ENCODE data around the gene RNF5. TPM values are rescaled to one million over a fixed set of nuclear protein-coding genes. Genes with fewer than 3 reads are reported as not detected.
A peak's percentile ranks its signal among the peaks of the same experiment; 100 is the strongest.

RNF5 gene
- total and polyA plus RNA-seq, 9 of the 15 experiments (the other 6 are each of a cell fraction or from before 2014, with no cell fraction given) = 62.2 to 245 (median 129) TPM

- no peak for TF ChIP-seq CEBPZ (IDR thresholded peaks at IDR 0.05; ENCODE audit: borderline replicate concordance, low read depth, low read length)
- TF ChIP-seq, protein P1, sequence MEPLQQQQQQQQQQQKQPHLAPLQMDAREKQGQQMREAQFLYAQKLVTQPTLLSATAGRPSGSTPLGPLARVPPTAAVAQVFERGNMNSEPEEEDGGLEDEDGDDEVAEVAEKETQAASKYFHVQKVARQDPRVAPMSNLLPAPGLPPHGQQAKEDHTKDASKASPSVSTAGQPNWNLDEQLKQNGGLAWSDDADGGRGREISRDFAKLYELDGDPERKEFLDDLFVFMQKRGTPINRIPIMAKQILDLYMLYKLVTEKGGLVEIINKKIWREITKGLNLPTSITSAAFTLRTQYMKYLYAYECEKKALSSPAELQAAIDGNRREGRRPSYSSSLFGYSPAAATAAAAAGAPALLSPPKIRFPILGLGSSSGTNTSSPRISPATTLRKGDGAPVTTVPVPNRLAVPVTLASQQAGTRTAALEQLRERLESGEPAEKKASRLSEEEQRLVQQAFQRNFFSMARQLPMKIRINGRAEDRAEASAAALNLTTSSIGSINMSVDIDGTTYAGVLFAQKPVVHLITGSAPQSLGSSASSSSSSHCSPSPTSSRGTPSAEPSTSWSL (CRISPR knock-in tag; IDR thresholded peaks at IDR 0.05; ENCODE audit: borderline replicate concordance) = no peak
- peak; percentile 89 for TF ChIP-seq TOE1 (IDR thresholded peaks at IDR 0.05; ENCODE audit: borderline replicate concordance)
- TF ChIP-seq TOE1 (CRISPR knock-in tag; IDR thresholded peaks at IDR 0.05; ENCODE audit: borderline replicate concordance, low read depth) = no peak
- no peak for TF ChIP-seq NFE2 (IDR thresholded peaks at IDR 0.05; ENCODE audit: low read depth)
- no peak for TF ChIP-seq ZNF124 (CRISPR knock-in tag; IDR thresholded peaks at IDR 0.05)
- peak; percentile 31 to 70; a peak in 1 of 4 replicates for TF ChIP-seq ARNT (IDR thresholded peaks at IDR 0.05)
- 0 out of 2 replicates have a peak, but pooled peaks have one; percentile 9 for TF ChIP-seq RHOXF2B (CRISPR knock-in tag; conservative IDR thresholded peaks at IDR 0.05)
- peak; percentile 12 for TF ChIP-seq SAP30 (IDR thresholded peaks at IDR 0.05; ENCODE audit: borderline replicate concordance, insufficient read depth, low read depth, low read length, poor library complexity, severe bottlenecking)
- no peak for TF ChIP-seq SMAD2 (IDR thresholded peaks at IDR 0.05; ENCODE audit: low read depth, low read length)
- no peak for TF ChIP-seq ZNF212 (CRISPR knock-in tag; IDR thresholded peaks at IDR 0.05)
- no peak for TF ChIP-seq ZSCAN32 (CRISPR knock-in tag; IDR thresholded peaks at IDR 0.05)
- TF ChIP-seq RBM15 (IDR thresholded peaks at IDR 0.05; ENCODE audit: insufficient read depth, low read length) = no peak
- TF ChIP-seq BRD4 (IDR thresholded peaks at IDR 0.05) = peak; percentile 90; the same call in 1 of the 2 replicates
- TF ChIP-seq YBX1 (IDR thresholded peaks at IDR 0.05) = no peak
- no peak for TF ChIP-seq E2F3 (CRISPR knock-in tag; IDR thresholded peaks at IDR 0.05)
- no peak for TF ChIP-seq ZNF785 (CRISPR knock-in tag; IDR thresholded peaks at IDR 0.05)
- no peak for TF ChIP-seq NELFE (IDR thresholded peaks at IDR 0.05; ENCODE audit: insufficient read depth, insufficient read length)
- TF ChIP-seq CBX3 (IDR thresholded peaks at IDR 0.05; ENCODE audit: borderline replicate concordance in 1 of 2, low read length in 2 of 2) = peak in 1 of 2 experiments; percentile 22; a peak in 1 of 3 replicates
- peak; percentile 5; the same call in 1 of the 2 replicates for TF ChIP-seq ARID2 (IDR thresholded peaks at IDR 0.05)
- no peak for TF ChIP-seq NR3C1 (CRISPR knock-in tag; IDR thresholded peaks at IDR 0.05)
- peak; percentile 82 for TF ChIP-seq SUPT5H (IDR thresholded peaks at IDR 0.05)
- no peak for TF ChIP-seq CCNT2 (IDR thresholded peaks at IDR 0.05; ENCODE audit: borderline replicate concordance, extremely low read depth, insufficient read length, low read depth, low read length)
These were observed 12.0 kb downstream of the RNF5 start, which contains the start of gene PBX2 (continued) for GRCh38 chr6:32190054-32190851.

Measured in K562 (cell line).